Measurements from ENCODE around the gene SNX3.

SNX3 gene

DNA sequence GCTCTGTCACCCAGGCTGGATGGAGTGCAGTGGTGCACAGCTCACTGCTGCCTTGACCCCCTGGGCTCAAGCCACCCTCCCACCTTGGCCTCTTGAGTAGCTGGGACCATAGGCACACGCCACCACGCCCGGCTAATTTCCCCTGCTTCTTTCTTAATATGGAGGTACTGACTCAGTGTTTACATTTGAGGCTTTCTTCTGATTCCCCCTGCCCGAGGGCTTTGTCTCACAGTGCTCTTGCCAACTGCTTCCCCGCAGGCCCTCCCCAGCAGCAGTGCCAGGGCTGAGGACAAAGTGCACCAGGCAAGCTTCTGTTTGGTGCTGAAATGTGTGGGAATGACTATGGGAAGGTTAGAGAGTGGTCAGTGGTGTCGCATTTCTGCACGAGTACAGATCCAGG is 60.2 kb downstream of the SNX3 start:
- H3K27me3 ChIP-seq (ENCODE audit: insufficient read depth, low read length, poor library complexity), result no peaks in the 10 kb centered on the region
- no peak overlapping the region for H3K4me2 ChIP-seq (ENCODE audit: insufficient read depth, low read length)
- H3K79me2 ChIP-seq (ENCODE audit: insufficient read depth, low read length), result no peaks in the 10 kb centered on the region
- TF ChIP-seq, protein P1, sequence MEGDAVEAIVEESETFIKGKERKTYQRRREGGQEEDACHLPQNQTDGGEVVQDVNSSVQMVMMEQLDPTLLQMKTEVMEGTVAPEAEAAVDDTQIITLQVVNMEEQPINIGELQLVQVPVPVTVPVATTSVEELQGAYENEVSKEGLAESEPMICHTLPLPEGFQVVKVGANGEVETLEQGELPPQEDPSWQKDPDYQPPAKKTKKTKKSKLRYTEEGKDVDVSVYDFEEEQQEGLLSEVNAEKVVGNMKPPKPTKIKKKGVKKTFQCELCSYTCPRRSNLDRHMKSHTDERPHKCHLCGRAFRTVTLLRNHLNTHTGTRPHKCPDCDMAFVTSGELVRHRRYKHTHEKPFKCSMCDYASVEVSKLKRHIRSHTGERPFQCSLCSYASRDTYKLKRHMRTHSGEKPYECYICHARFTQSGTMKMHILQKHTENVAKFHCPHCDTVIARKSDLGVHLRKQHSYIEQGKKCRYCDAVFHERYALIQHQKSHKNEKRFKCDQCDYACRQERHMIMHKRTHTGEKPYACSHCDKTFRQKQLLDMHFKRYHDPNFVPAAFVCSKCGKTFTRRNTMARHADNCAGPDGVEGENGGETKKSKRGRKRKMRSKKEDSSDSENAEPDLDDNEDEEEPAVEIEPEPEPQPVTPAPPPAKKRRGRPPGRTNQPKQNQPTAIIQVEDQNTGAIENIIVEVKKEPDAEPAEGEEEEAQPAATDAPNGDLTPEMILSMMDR (IDR thresholded peaks at IDR 0.05; ENCODE audit: borderline replicate concordance, extremely low read depth, low read length, poor library complexity, severe bottlenecking), result no peak
- TF ChIP-seq EZH2 (IDR thresholded peaks at IDR 0.05; ENCODE audit: borderline replicate concordance, low read depth, low read length, severe bottlenecking), result no peak
- H3K27ac ChIP-seq (ENCODE audit: low read length), result no peak overlapping the region
- no peak overlapping the region for H3K9ac ChIP-seq (ENCODE audit: low read depth, low read length)
- ATAC-seq (ENCODE audit: insufficient read depth, low read depth) (no peak), DNase-seq (no peak)
- no peaks in the 10 kb centered on the region for H4K20me1 ChIP-seq (ENCODE audit: insufficient read depth, low read length)
- H3K4me3 ChIP-seq (ENCODE audit: low read depth in 1 of 2, low read length in 2 of 2), result no peak overlapping the region
- H3K4me1 ChIP-seq (ENCODE audit: insufficient read depth, low read length), result no peaks in the 10 kb centered on the region
- no peak overlapping the region for H2AFZ ChIP-seq (ENCODE audit: low read depth, low read length)
- H3K36me3 ChIP-seq (ENCODE audit: insufficient read depth, low read length), result no peaks in the 10 kb centered on the region; the same call in 1 of the 2 replicates
- H3K9me3 ChIP-seq (ENCODE audit: insufficient read depth, low read length, severe bottlenecking), result no peaks in the 10 kb centered on the region

DNA sequence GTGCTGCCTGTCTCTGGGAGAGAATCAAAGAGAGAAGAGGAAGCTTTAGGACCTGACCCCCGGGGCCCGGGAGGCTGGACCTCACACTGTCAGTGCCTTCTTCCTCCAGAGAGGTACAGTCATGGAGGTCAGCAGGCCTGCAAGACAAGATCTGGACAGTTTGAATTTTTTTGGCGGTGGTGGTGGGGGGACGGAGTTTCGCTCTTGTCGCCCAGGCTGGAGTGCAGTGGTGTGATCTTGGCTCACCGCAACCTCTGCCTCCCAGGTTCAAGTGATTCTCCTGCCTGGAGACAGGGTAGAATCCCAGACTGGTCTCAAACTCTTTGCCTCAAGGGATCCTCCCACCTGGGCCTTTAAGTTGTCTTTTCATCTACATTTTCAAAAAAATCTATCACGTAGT is 60.7 kb downstream of the SNX3 start:
- H3K4me2 ChIP-seq (ENCODE audit: insufficient read depth, low read length), result no peak overlapping the region
- TF ChIP-seq, protein P1 (IDR thresholded peaks at IDR 0.05; ENCODE audit: borderline replicate concordance, extremely low read depth, low read length, poor library complexity, severe bottlenecking), result no peak
- TF ChIP-seq EZH2 (IDR thresholded peaks at IDR 0.05; ENCODE audit: borderline replicate concordance, low read depth, low read length, severe bottlenecking), result no peak
- no peaks in the 10 kb centered on the region for H3K79me2 ChIP-seq (ENCODE audit: insufficient read depth, low read length)
- no peaks in the 10 kb centered on the region for H3K27me3 ChIP-seq (ENCODE audit: insufficient read depth, low read length, poor library complexity)
- H2AFZ ChIP-seq (ENCODE audit: low read depth, low read length), result no peak overlapping the region
- H4K20me1 ChIP-seq (ENCODE audit: insufficient read depth, low read length), result no peaks in the 10 kb centered on the region
- no peak overlapping the region for H3K27ac ChIP-seq (ENCODE audit: low read length)
- DNase-seq (no peak), ATAC-seq (ENCODE audit: insufficient read depth, low read depth) (no peak)
- H3K4me1 ChIP-seq (ENCODE audit: insufficient read depth, low read length), result no peaks in the 10 kb centered on the region
- H3K9ac ChIP-seq (ENCODE audit: low read depth, low read length), result no peak overlapping the region
- no peaks in the 10 kb centered on the region for H3K9me3 ChIP-seq (ENCODE audit: insufficient read depth, low read length, severe bottlenecking)
- H3K4me3 ChIP-seq (ENCODE audit: low read depth in 1 of 2, low read length in 2 of 2), result no peak overlapping the region
- no peaks in the 10 kb centered on the region; the same call in 1 of the 2 replicates for H3K36me3 ChIP-seq (ENCODE audit: insufficient read depth, low read length)

DNA sequence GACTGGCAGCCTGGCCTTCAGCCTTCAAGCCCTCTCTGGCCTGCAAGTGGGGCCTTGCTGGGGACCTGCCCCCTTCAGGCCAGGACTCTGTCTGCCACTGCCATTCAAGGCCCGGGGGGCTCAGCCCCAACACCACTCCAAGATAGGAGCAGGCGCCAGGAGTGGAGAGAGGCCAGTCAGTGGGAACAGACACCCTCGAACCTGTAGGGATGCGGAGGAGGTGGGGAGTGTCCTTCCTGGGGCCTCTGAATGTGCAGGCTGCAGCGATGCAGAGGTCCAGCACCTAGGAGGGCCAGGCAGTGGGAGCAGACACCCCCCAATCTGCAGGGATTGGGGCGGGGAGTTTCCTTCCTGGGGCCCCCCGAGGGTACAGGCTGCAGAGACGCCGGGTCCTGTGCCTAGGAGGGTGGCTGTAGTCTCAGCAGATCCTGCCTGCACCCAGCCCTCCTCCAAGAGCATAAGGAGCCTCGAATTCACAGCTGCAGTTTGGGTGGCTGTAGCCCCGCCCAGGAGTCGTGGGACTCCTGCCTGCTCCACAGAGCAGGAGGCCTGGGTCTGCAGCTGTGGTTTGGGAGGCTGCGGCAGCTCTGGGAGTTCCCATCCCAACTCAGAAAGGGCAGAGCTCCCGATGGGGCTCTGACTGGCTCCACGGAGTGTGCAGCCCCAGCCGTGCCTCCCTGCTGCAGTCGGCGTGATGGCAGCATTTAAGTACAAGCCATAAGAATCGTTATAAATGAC is 61.9 kb downstream of the SNX3 start:
- Histone ChIP-seq H2AFZ (ENCODE audit: low read depth, low read length) (no peak overlapping the region), H3K9ac (ENCODE audit: low read depth, low read length) (no peak overlapping the region), H3K27me3 (ENCODE audit: insufficient read depth, low read length, poor library complexity) (no peaks in the 10 kb centered on the region), H3K4me3 (ENCODE audit: low read depth in 1 of 2, low read length in 2 of 2) (no peak overlapping the region), H3K9me3 (ENCODE audit: insufficient read depth, low read length, severe bottlenecking) (no peaks in the 10 kb centered on the region), H3K4me1 (ENCODE audit: insufficient read depth, low read length) (no peaks in the 10 kb centered on the region), H3K27ac (ENCODE audit: low read length) (no peak overlapping the region), H4K20me1 (ENCODE audit: insufficient read depth, low read length) (no peaks in the 10 kb centered on the region), H3K36me3 (ENCODE audit: insufficient read depth, low read length) (no peaks in the 10 kb centered on the region; the same call in 1 of the 2 replicates), H3K4me2 (ENCODE audit: insufficient read depth, low read length) (no peak overlapping the region), H3K79me2 (ENCODE audit: insufficient read depth, low read length) (no peaks in the 10 kb centered on the region)
- TF ChIP-seq, protein P1 (IDR thresholded peaks at IDR 0.05; ENCODE audit: borderline replicate concordance, extremely low read depth, low read length, poor library complexity, severe bottlenecking), result no peak
- TF ChIP-seq EZH2 (IDR thresholded peaks at IDR 0.05; ENCODE audit: borderline replicate concordance, low read depth, low read length, severe bottlenecking), result no peak
- DNase-seq, result no peak
- ATAC-seq (ENCODE audit: insufficient read depth, low read depth), result peak; percentile 27; the same call in 1 of the 3 replicates

All from DND-41 (cell line).